HT-29 (cell line): ENCODE results near the gene PFKFB2. TPM values are rescaled to one million over a fixed set of nuclear protein-coding genes. Genes with fewer than 3 reads are reported as not detected.

Experiments used
- DNase-seq: peaks from one replicate; pipeline ENCODE4 v3.0.0-alpha.2; 2015; ENCODE audit warnings: low spot score
- total RNA-seq: library from RNA; depleted of rRNA; stranded (reverse); fragments of >200 nt; shearing (Covaris generic); gene quantifications from 2 replicates; pipeline ENCODE4 v1.2.3, GENCODE V29; 2014

Gene PFKFB2
- total RNA-seq, 1 experiment from 2014 or later: 11.6 TPM

DNA sequence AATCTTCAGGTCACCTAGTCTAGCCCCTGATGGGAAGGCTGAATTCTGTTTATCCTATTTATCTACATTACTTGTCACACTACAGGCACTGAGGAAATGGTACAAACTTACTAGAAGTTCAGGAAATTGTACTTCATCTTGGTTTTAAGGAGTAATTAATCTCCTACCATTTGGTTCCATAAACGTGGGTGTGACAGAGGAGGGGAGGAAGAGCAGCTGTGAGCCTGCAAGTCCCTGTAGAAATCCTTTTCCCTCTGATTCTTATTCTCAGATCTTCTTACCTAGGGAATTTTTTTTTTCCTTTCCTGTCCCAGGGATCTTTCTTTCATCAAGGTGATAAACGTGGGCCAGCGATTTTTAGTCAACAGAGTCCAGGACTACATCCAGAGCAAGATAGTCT lies 14.1 kb downstream of the PFKFB2 start:
- no peak for DNase-seq

DNA sequence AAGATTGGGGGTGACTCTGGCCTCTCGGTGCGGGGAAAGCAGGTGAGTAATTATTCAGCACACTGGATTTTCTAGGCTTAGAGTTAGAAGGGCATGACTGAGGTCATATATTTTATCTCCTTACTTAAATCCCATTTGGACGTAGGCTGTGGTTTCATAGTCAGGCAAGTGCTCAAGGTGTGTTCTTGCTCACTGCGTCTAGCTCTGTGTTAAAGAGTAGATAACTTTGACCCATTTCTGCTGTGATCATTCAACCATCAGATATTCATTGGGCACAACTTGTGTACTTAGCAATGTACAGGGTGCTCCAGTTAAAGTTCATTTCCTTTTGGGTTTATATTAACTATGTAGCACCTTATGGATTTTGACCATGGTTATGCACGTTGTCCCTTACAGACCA lies 14.6 kb downstream of the PFKFB2 start:
- no peak for DNase-seq

DNA sequence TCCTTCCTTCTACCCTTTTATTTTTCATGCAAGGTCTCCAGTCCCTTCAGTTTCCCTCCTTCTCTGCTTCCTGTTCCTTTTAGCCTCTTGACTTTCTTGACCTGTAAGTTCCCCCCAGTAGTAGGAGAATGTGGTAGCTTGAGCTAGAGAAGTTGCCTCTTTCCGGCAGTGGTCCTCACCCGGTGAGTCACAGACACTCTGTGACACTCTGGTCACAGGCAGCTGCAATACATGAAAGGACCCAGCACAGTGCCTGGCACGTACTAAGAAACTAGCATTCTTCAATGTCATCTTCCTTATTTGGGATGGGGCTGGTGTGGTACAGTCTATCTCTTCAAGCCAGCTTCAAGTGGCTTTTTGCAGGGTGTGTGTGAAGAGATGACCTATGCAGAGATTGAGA lies 16.0 kb downstream of the PFKFB2 start:
- DNase-seq: no peak

DNA sequence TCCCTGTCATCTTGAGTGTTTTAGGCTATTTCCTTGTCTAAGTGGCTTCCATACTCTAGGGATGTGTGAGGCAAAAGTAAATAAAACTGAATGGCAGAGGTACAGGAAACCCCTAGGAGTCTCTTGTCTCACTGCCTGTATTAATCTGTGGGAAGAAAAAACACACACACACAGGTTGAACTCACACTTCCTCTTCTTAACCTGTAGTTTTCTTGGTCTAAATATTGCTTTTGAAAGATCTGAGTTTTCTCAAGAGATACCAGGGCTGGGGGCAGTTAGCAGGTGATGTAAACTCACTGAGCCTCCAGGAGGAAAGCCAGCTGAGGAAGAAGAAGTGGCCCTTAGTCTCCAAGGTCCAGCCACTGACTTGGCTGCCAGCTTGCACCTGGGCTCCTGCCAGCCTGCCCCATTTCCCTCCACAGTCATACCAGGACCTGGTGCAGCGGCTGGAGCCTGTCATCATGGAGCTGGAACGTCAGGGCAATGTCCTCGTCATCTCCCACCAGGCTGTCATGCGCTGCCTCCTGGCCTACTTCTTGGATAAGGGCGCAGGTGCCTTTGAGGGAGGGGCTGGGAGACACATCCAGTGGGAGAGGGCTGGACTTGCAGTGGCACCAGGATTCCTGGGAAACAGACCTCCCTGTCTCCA lies 16.9 kb downstream of the PFKFB2 start:
- no peak for DNase-seq

DNA sequence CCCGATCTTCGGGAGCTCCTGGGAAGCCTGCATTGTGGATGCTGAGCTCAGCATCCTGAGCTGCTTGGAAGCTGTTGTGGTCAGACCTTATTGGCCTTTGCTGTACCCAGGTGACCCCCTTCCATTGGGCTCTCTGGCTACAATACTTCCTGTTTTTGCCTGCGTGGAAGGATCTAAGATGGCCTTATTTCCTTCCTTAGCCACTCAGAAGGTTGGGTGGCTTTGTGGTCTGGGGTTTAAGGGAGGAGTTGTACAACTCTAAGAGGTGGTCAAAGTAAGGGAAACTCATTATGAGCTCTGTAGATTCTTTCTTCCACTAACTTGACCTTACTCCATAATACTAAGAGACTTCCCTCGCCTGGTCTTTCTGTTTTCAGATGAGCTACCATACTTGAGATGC lies 17.7 kb downstream of the PFKFB2 start:
- no peak for DNase-seq

DNA sequence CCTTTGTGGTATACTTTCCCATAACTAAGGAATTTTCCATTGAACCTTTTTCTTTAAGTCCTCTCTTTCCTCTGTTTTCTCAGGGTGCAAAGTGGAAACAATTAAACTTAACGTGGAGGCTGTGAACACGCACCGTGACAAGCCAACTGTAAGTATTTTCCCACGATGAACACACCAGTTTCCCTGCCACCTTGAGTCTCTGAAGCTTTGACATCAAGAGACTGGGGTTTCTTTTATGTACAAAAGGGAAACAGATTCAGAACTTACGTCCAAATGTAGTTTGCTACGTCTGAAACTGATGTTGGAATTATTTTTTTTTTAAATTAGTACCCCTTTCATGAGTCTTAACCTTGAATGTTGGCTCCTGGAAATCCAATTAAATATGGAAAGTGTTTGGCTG lies 18.4 kb downstream of the PFKFB2 start:
- DNase-seq: no peak

DNA sequence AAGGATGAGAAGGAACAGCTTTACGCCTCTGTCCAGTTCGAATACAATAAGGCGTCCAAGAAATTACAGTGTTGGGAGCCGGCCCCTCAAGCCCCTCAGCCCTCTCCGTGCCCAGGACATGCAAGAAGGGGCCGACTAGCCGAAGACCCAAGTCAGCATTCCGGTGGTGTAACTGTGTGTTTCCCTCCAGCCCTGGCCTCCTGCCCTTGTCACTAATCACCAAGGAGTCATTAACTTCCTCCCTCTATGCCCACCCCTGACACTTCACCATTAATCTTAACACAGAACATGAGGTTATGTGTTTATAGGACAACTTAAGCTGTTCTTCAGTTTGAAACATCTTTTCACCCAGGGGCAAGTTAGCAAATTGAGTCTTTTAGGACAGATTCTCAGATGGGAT lies 19.2 kb downstream of the PFKFB2 start:
- DNase-seq: no peak

DNA sequence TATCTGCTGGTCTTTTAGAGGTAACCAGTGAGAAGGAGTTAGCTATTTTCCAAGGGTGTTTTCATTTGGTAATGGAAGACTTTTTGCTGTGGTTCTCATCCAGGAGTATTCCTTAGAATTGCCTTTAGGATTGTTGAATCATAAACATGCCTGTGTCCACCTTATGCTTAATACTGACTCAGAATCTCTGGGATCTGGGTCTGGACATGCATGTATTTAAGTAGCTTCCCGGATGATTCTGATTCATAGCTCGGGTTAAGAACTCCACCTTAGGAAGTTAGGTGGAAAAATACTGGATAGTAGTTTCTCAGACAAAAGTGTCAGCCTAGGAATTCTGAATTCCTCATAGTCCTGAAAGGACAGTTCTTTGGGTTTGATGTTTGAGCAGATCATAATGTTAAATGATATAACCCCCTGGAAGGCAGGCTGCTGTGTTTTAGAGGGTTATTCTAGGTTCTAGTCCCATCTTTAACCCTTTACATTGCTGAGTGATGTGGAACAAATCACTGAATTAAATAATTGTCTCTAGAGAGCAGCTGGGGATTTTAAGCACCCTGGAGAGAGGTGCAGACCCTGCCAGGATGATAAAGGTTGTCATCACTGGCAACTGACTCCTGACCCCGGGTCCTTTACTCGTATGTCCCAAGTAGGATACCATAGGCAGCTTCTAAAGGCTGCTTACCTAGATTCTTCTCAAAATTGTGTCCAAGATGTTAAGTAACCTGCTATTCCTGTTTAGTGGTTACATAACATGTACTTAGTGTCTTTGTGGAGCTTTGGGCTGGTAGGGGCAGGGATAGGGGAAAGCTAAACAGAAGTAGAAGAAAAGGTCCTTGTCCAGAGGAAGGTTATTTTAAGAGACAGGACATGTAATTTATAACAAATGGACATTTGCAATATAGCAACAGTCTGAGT lies 21.1 kb downstream of the PFKFB2 start:
- no peak for DNase-seq

DNA sequence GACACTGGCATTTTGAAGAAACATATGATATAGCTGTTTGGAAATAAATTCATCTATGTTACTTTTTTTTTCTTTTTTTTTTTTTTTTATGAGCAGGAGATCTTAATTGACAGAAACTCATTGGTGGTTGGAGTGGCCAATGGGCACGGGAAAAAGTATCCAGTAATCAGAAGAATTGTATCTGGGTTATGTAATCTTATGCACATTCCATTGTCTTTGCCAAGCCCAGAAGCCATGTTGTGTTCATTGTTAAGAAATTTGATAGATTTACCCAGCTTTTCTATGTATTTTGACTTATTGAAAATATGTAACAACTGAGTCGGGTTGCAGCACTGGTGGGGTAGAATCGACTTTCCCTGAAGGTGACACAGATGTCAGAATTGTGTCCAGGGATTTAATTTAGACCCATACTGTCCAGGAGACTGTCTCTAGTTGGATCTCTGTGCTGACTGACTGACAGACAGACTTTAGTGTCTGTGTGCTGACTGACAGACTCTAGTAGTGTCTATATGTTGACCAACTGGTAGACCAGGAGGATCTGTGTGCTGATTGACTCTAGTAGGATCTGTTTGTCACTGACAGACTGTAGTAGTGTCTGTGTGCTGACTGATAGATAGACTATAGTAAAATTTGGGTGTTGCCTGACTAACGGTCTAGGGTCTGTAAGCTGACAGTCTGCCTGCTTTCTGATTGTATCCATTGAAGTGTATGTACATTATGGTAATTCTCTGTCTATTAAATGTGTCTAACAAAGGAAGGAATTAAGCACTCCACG lies 23.3 kb downstream of the PFKFB2 start:
- no peak for DNase-seq

DNA sequence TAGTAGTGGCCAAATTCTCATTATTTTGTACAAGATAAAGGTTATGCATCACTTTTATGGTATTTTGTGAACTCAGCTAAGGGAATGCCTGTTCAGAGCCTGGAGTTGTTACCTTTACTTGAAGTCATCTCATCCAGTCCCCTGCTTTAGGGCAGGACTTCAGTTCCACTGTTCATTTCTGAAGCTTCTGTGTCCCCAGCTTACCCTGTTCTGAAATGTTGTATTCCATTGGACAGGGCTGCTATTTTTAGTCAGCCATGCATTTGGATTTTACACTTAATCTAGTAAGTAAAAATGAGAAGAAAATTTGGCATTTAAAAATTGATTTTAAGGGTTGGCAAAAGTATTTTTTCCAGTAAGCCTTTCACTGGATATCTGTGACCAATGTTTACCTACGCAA lies 23.9 kb downstream of the PFKFB2 start:
- DNase-seq: no peak

DNA sequence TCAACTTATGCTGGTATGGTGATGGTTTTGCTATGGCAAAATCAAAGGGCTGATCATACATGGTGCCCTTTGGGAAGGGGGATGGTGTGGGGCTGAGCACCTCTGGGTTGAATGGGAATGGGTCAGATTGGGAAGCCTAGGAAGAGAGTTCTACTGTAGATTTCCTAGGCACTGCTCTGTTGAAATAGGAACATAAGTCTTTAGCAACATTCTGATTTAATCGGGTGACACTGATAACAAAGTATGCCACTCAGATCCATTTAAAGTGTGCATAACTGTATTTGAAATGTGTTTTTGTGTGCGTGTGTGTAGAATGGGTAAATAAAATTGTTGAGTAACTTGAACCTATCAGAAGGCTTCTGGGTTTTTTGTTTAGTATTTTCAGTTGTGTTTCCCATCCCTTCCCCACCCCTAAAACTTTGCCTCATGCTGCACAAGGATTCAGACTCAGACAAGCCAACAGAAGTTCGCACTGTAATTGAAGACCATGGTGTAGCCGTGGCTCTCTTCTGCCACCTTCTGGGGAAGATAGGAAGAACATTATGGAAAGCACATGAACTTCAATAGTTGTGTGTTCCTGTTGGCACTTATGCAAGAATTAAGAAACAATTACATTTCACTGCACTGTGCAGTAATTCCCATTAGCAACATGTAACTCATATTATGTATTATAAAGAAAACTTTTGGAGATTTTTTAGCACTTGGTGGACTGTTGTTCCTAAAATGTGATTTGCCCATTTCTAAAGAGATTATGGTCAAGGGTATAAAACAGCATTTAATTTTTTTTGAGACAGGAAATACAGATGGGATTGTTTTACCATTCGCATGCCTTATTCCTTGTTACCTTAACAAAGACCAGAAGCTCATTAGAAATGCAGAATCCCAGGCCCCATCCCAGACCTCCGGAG lies 24.6 kb downstream of the PFKFB2 start:
- DNase-seq: peak; percentile 95

DNA sequence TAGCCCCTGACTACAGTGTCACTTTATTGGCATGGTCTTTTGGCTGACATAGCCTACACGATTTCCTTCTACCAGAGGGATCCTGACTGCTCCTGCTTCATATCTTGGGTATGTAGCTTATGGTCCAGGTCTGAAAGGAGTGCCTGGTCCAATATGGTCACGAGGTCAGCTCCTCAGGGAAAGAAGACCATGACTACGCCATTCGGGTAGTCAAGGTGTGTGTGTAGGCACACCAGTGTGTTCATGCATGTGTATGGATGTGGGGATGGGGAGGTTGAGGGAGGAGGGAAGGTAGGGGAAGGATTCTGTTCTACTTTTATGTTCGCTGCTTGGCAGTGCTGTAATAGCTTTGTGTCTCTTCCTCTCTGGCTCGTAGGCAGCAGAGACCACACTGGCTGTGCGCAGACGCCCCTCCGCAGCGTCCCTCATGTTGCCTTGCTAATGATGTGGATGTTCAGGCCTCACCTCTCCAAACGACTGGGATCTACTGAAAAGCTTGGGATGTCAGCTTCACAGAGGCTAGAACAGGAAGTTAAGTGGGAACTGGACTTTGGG lies 25.6 kb downstream of the PFKFB2 start:
- no peak for DNase-seq

DNA sequence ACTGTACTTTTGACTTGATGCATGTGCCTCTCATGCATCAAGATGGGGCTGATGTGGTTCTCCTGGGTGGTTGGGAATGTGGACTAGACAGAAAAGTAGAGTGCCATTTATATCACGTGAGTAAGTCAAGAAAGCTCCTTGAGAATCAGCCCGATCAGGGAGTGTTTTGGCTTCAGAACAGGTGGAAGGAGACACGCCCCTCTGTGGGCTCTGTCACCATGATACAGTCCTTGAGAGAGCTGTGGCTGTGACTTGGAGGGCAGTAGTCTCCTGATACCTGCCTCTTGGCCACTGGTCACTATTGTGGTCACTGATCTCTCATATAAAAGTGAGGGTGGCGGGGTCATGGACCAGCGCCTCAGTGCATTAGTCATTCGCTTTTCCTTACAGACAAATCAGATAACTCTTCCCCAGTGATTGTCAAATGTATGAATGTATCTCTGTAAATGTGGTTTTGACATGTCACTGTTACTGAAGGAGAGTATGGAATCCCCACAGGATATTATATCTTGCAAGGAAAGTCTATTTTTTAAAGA lies 26.7 kb downstream of the PFKFB2 start:
- DNase-seq: no peak

DNA sequence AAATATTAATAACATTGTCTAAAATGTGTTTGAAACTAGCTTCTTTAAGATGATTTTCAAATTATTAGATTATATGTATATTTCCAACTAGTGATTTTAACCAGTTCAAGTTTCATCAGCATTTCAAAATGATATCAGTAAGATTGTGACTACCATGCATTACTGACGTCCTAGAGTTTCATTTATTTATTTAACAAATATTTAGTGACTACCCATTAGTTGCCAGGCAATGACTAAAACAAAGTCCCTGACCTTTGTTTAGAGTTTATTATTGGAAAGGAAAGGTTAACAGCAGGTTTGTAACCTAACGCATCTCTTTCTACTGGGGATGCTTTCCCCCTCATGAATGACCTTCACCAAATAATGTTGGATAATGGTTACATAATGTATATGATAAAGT lies 28.0 kb downstream of the PFKFB2 start:
- no peak for DNase-seq

DNA sequence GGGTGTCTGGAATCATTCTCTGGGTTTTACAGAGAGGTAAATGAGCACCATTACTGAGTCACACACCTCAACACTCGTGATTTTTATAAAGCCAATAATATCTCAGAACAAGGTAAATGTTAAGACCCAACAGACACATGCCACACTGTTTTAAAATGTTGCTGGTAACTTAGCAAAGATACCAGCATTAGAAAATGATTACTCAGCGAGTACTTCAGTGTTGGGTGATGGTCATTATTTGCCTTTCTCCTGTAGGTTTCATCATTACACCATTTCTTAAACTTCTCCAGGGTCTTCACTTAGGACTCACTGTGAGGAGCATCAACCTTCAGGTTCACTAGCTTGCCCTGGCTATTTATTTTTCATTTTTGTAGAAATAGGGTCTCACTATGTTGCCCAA lies 28.7 kb downstream of the PFKFB2 start:
- no peak for DNase-seq

DNA sequence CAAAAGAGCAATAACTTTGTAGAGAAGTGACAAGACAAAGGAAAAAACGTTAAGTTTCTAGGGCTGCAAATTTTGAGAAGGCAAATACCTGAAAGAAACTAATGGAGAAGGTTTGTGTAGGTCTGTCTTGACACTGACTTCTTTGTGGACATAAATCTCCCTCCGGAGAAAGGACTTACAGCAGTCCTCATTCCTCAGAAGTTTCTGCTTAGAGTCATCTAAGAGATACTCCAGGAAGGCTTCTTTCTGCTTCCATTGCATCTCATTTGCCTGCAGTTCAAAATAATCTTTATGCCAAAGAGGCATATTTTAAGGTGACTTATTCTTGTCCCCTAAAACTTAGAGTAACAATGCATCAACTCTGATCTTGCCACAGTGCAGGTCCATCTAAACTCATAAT lies 31.2 kb downstream of the PFKFB2 start:
- no peak for DNase-seq

DNA sequence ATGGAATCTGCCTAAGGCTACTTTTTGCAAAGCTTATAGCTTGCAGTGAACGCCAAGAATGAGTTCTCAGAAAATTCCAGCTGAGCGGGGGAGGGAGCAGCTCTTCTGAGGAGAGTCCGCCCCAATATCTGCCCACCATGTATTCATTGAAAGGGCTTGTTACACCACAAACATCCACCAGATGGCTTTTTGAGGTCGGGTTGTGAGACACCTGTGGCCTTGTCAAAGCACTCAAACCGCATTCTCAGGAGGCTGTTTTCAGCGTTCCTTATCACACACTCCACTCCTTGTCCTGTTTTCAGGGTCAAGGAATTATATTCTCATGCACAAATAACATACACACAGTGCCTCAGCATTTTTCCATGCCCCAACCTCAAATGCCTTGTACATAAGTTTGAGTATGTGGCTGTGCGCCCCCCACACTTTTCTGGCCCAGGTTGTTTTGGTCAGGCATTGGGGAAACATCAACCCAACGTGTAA lies 31.7 kb downstream of the PFKFB2 start:
- peak; percentile 94 for DNase-seq

DNA sequence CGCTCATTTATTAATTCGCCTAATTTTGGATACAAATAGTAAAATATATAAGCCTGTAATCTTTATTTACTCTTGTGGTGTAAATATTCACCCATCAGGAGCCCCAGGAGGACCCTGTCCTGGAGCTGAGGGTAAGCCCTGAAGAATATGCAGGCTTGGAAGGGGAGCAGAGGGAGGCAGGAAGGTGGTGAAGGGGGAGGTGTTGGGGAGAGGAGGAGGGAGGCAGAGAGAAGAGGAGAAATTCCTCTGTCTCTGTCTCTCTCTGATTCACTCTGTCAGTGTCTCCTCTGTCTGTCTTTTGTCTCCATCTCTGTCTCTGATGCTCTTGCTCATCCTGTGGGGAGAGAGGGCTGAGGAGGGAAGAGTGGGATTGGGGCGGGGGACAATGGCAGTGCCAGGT lies 32.8 kb downstream of the PFKFB2 start:
- DNase-seq: no peak

DNA sequence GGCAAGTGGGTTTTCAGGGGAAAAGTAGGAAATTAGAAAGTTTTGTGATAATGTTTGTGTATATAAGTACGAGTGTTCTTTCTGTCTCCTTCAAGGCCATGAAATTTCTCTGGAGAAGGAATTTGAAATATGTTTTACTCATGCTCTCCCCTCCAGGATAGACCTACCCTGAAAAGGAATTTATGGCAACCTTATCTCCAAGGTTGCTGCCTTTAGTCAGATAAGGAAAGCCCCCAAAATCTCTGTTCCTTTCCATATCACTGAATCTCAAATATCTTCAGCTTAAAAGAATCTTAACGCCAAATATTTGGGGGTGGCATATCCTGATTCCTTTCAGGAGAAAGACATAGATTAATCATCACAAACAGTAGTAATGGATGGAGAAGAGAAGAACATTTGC lies 35.1 kb downstream of the PFKFB2 start:
- DNase-seq: no peak
